SK-N-SH (cell line): ENCODE data around the gene LHFPL6. TPM values are rescaled to one million over a fixed set of nuclear protein-coding genes. Genes with fewer than 3 reads are reported as not detected.

Experiments used
- CTCF ChIA-PET: fragments of 300-600, 350-600 bp; formaldehyde crosslinking; extraction: SDS; loops from one replicate; lab custom pipeline; 2021; lab: Yijun Ruan, JAX
- POLR2A ChIA-PET: fragments of 350-600 bp; sonication (Branson Sonifier 250); formaldehyde crosslinking; extraction: SDS; loops from one replicate; lab custom pipeline; 2020; ENCODE audit warnings: antibody characterized with exemption, inconsistent platforms; lab: Yijun Ruan, JAX
- DNase-seq: peaks from one replicate; pipeline ENCODE4 v3.0.0; 2012
- H2AFZ ChIP-seq: fragments of 200-600 bp; sonication (generic); 2 replicates; pipeline ENCODE4 v1.8.1; 2016; ENCODE audit warnings: antibody characterized with exemption, mild to moderate bottlenecking, low read depth
- H3F3A ChIP-seq: fragments of 200-600 bp; sonication (generic); replicated peaks from 2 replicates; pipeline ENCODE3; 2016; ENCODE audit warnings: antibody characterized with exemption, mild to moderate bottlenecking; ENCODE audit not compliant: insufficient read depth
- H3K27ac ChIP-seq, 2 experiments: fragments of 200-500 bp in 1 of 2; fragments of 200-600 bp in 1 of 2; sonication (Bioruptor generic) in 1 of 2; sonication (generic), shearing (Covaris generic) in 1 of 2; 2 replicates each; pipeline versions ENCODE4 v1.5.1 to v1.6.1; 2014 to 2016; ENCODE audit warnings: low read depth in 2 of 2, inconsistent platforms in 1 of 2, low read length in 1 of 2, mild to moderate bottlenecking in 1 of 2, mixed read lengths in 1 of 2
- H3K27me3 ChIP-seq: fragments of 200-600 bp; sonication (generic), shearing (Covaris generic); 2 replicates; pipeline ENCODE4 v1.6.1; 2016; ENCODE audit warnings: mixed run types; ENCODE audit not compliant: insufficient read depth
- H3K36me3 ChIP-seq, 2 experiments: fragments of 200-500 bp in 1 of 2; fragments of 200-600 bp in 1 of 2; sonication (Bioruptor generic) in 1 of 2; sonication (generic) in 1 of 2; replicated peaks in 1 of 2; 2 replicates each; pipeline versions ENCODE3 to v1.5.1; 2014 to 2016; ENCODE audit warnings: low read length in 1 of 2, mild to moderate bottlenecking in 1 of 2; ENCODE audit not compliant: insufficient read depth in 2 of 2, control insufficient read depth in 1 of 2
- H3K4me1 ChIP-seq, 2 experiments: fragments of 200-500 bp in 1 of 2; fragments of 200-600 bp in 1 of 2; sonication (Bioruptor generic) in 1 of 2; sonication (generic), shearing (Covaris generic) in 1 of 2; 2 replicates each; pipeline versions ENCODE4 v1.5.1 to v1.6.1; 2014 to 2016; ENCODE audit warnings: low read depth in 1 of 2, low read length in 1 of 2, mixed run types in 1 of 2; ENCODE audit not compliant: insufficient read depth in 2 of 2, control insufficient read depth in 1 of 2
- H3K4me2 ChIP-seq: fragments of 200-600 bp; sonication (generic), shearing (Covaris generic); 2 replicates; pipeline ENCODE4 v1.6.1; 2017; ENCODE audit warnings: mixed run types
- H3K4me3 ChIP-seq, 2 experiments: fragments of 200-500 bp in 1 of 2; fragments of 200-600 bp in 1 of 2; sonication (Bioruptor generic) in 1 of 2; sonication (generic), shearing (Covaris generic) in 1 of 2; 2 replicates each; pipeline versions ENCODE4 v1.5.1 to v1.8.1; 2014 to 2016; ENCODE audit warnings: low read depth in 2 of 2, inconsistent platforms in 1 of 2, low read length in 1 of 2, mild to moderate bottlenecking in 1 of 2, mixed read lengths in 1 of 2, moderate library complexity in 1 of 2
- H3K79me2 ChIP-seq: fragments of 200-600 bp; sonication (generic); 2 replicates; pipeline ENCODE4 v1.8.1; 2017; ENCODE audit warnings: mild to moderate bottlenecking; ENCODE audit not compliant: insufficient read depth
- H3K9ac ChIP-seq: fragments of 200-600 bp; sonication (generic); 2 replicates; pipeline ENCODE4 v1.6.1; 2017; ENCODE audit warnings: mixed run types
- H3K9me2 ChIP-seq: fragments of 200-600 bp; sonication (generic); 2 replicates; pipeline ENCODE4 v1.6.1; 2017; ENCODE audit warnings: mixed run types
- H3K9me3 ChIP-seq: fragments of 200-600 bp; sonication (generic); 2 replicates; pipeline ENCODE4 v1.6.1; 2017; ENCODE audit warnings: mixed run types, mild to moderate bottlenecking, moderate library complexity
- H4K20me1 ChIP-seq: fragments of 200-600 bp; sonication (generic); 2 replicates; pipeline ENCODE4 v1.6.1; 2017; ENCODE audit warnings: mild to moderate bottlenecking, mixed run types; ENCODE audit not compliant: insufficient read depth
- JUND ChIP-seq: IDR thresholded peaks from 2 replicates; pipeline ENCODE4 v1.4.0; 2012
- NFIC ChIP-seq: IDR thresholded peaks from 2 replicates; pipeline ENCODE4 v1.4.0; 2012; ENCODE audit warnings: borderline replicate concordance
- RXRA ChIP-seq: IDR thresholded peaks from 2 replicates; pipeline ENCODE4 v1.4.0; 2012; ENCODE audit warnings: low read depth, mild to moderate bottlenecking, borderline replicate concordance
- TEAD4 ChIP-seq: IDR thresholded peaks from 2 replicates; pipeline ENCODE4 v1.4.0; 2012; ENCODE audit warnings: mild to moderate bottlenecking, borderline replicate concordance; ENCODE audit not compliant: insufficient read depth
- YY1 ChIP-seq: IDR thresholded peaks from 2 replicates; pipeline ENCODE4 v1.4.0; 2012; ENCODE audit warnings: low read depth, mild to moderate bottlenecking
- WGBS: methylation state at CpG from one replicate; pipeline ENCODE4 v1.1.6; 2017; ENCODE audit warnings: low lambda C conversion rate; 5-methylcytosine and 5-hydroxymethylcytosine counted together
- polyA plus RNA-seq, 3 experiments: library from polyadenylated mRNA; depleted of rRNA; stranded (reverse); fragments of >200 nt; gene quantifications; 2 replicates each; pipeline ENCODE4 v1.2.3, GENCODE V29; 2012
- TF ChIP-seq, protein P1 (sequence below): fragments of 150-350 bp; IDR thresholded peaks from 2 replicates; pipeline ENCODE4 v1.6.1; 2016; ENCODE audit warnings: mild to moderate bottlenecking, low read depth, low read length
- TF ChIP-seq, protein P2 (sequence below): fragments of 200-600 bp; sonication (generic); IDR thresholded peaks from 2 replicates; pipeline ENCODE4 v1.6.1; 2017; ENCODE audit warnings: antibody characterized with exemption, mild to moderate bottlenecking, moderate library complexity
- TF ChIP-seq, protein P3 (sequence below): IDR thresholded peaks from 2 replicates; pipeline ENCODE4 v1.4.0; 2012; ENCODE audit warnings: low read depth, borderline replicate concordance
- TF ChIP-seq, protein P4 (sequence below): IDR thresholded peaks from 2 replicates; pipeline ENCODE4; 2012
- TF ChIP-seq, protein P5 (sequence below): IDR thresholded peaks from 2 replicates; pipeline ENCODE4 v1.4.0; 2012; ENCODE audit warnings: low read depth

Gene LHFPL6
- polyA plus RNA-seq, 1 of the 3 experiments (the other 2 are of a cell fraction): 22.2 TPM

DNA sequence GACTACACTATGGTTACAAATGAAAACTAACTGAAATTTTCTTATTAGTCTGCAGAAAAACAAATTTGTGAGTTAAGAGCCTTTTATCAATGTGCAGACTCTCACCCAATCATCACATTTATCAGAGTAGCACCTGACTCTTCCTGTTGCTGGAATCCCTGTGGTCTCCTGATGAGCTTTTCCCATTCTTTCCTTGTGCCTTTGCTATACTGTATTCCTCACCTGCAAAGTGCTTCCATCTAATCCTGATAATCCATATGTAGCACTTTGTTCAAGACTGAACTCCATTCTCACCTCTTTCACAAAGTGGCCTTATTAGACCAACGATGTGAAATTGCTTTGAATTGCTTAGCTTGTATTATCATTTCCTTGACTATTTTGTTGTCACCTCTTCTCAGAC lies 225.3 kb downstream of the LHFPL6 start:
- H3K4me3 ChIP-seq: no peak overlapping the region

DNA sequence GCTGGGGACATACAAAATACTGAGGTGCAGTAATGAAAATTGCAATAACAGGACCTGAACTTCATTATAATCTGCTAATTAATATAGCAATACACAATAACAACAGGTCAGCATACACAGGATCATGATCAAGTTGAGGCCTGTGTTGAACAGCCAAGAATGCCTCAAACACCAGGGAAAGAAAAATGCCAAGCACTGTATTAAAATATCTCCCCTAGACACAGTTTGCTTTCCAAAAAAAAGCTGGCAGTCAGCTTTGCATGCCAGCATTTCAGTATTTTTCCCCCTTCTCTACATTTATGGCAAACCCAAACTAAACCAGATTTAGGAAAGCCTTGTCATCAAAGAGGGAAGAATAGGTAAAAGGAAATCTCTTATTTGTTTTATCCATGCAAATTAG lies 226.9 kb downstream of the LHFPL6 start:
- Histone ChIP-seq H2AFZ (no peak overlapping the region), H3K4me2 (no peak overlapping the region), H3F3A (no peaks in the 10 kb centered on the region), H4K20me1 (no peaks in the 10 kb centered on the region), H3K4me3 (no peak overlapping the region), H3K9ac (no peak overlapping the region), H3K9me3 (no peaks in the 10 kb centered on the region), H3K27me3 (no peaks in the 10 kb centered on the region), H3K27ac (no peak overlapping the region), H3K9me2 (no peaks in the 10 kb centered on the region), H3K36me3 (no peaks in the 10 kb centered on the region), H3K79me2 (no peaks in the 10 kb centered on the region), H3K4me1 (peaks cover 0 to 12% of the 10 kb centered on the region in 2 experiments; a peak in 1 of 4 replicates)
- ChIA-PET POLR2A (no interaction called here), CTCF (no interaction called here)
- TF ChIP-seq, protein P1, sequence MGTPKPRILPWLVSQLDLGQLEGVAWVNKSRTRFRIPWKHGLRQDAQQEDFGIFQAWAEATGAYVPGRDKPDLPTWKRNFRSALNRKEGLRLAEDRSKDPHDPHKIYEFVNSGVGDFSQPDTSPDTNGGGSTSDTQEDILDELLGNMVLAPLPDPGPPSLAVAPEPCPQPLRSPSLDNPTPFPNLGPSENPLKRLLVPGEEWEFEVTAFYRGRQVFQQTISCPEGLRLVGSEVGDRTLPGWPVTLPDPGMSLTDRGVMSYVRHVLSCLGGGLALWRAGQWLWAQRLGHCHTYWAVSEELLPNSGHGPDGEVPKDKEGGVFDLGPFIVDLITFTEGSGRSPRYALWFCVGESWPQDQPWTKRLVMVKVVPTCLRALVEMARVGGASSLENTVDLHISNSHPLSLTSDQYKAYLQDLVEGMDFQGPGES: no peak
- TF ChIP-seq, protein P2, sequence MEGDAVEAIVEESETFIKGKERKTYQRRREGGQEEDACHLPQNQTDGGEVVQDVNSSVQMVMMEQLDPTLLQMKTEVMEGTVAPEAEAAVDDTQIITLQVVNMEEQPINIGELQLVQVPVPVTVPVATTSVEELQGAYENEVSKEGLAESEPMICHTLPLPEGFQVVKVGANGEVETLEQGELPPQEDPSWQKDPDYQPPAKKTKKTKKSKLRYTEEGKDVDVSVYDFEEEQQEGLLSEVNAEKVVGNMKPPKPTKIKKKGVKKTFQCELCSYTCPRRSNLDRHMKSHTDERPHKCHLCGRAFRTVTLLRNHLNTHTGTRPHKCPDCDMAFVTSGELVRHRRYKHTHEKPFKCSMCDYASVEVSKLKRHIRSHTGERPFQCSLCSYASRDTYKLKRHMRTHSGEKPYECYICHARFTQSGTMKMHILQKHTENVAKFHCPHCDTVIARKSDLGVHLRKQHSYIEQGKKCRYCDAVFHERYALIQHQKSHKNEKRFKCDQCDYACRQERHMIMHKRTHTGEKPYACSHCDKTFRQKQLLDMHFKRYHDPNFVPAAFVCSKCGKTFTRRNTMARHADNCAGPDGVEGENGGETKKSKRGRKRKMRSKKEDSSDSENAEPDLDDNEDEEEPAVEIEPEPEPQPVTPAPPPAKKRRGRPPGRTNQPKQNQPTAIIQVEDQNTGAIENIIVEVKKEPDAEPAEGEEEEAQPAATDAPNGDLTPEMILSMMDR: no peak
- TF ChIP-seq, protein P3, sequence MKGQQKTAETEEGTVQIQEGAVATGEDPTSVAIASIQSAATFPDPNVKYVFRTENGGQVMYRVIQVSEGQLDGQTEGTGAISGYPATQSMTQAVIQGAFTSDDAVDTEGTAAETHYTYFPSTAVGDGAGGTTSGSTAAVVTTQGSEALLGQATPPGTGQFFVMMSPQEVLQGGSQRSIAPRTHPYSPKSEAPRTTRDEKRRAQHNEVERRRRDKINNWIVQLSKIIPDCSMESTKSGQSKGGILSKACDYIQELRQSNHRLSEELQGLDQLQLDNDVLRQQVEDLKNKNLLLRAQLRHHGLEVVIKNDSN: no peak
- no peak for DNase-seq

More for the DNA sequence above, 225.3 kb downstream of the LHFPL6 start:
- Histone ChIP-seq H2AFZ (no peak overlapping the region), H3K4me1 (peaks cover 0 to 6% of the 10 kb centered on the region in 2 experiments; a peak in 1 of 4 replicates), H3K9me2 (no peaks in the 10 kb centered on the region), H3K27ac (no peak overlapping the region), H3K27me3 (no peaks in the 10 kb centered on the region), H3K79me2 (no peaks in the 10 kb centered on the region), H3K4me2 (no peak overlapping the region)
- 85% methylated on average over 1 of the region's 1 CpG for WGBS
- no peak for DNase-seq
- TF ChIP-seq NFIC (no peak), TEAD4 (no peak), JUND (no peak), RXRA (no peak), YY1 (no peak)
- TF ChIP-seq, protein P4, sequence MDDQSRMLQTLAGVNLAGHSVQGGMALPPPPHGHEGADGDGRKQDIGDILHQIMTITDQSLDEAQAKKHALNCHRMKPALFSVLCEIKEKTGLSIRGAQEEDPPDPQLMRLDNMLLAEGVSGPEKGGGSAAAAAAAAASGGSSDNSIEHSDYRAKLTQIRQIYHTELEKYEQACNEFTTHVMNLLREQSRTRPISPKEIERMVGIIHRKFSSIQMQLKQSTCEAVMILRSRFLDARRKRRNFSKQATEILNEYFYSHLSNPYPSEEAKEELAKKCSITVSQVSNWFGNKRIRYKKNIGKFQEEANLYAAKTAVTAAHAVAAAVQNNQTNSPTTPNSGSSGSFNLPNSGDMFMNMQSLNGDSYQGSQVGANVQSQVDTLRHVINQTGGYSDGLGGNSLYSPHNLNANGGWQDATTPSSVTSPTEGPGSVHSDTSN: no peak
- TF ChIP-seq, protein P5, sequence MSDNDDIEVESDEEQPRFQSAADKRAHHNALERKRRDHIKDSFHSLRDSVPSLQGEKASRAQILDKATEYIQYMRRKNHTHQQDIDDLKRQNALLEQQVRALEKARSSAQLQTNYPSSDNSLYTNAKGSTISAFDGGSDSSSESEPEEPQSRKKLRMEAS: no peak
- TF ChIP-seq, all 33 proteins: peak for 0
- Histone ChIP-seq H3K9ac (no peak overlapping the region), H4K20me1 (no peaks in the 10 kb centered on the region), H3F3A (no peaks in the 10 kb centered on the region), H3K9me3 (no peaks in the 10 kb centered on the region), H3K36me3 (no peaks in the 10 kb centered on the region)
- ChIA-PET POLR2A (no interaction called here), CTCF (no interaction called here)
